GM23338 (cell line): ENCODE measurements around the gene BBLN. TPM values are rescaled to one million over a fixed set of nuclear protein-coding genes. Genes with fewer than 3 reads are reported as not detected.

Experiments used
- ATAC-seq: fragments of 200-7000 bp; cut with Tn5 transposase; 3 replicates; pipeline ENCODE4 v1.9.1; 2020
- DNase-seq: peaks from one replicate; pipeline ENCODE4 v3.0.0-alpha.2; 2015; ENCODE audit warnings: low spot score
- H2AFZ ChIP-seq: fragments of 200-600 bp; sonication (generic); 2 replicates; pipeline ENCODE4 v1.8.0; 2016; ENCODE audit warnings: antibody characterized with exemption, mild to moderate bottlenecking, moderate library complexity
- H3F3A ChIP-seq: fragments of 200-600 bp; sonication (generic); replicated peaks from 2 replicates; pipeline ENCODE4 v1.8.0; 2017; ENCODE audit warnings: antibody characterized with exemption, mixed run types, low read depth
- H3K27ac ChIP-seq: fragments of 200-600 bp; sonication (generic); 2 replicates; pipeline ENCODE4 v1.6.1; 2016; ENCODE audit warnings: low read depth
- H3K27me3 ChIP-seq: fragments of 200-600 bp; sonication (generic); 2 replicates; pipeline ENCODE4 v1.8.0; 2016; ENCODE audit warnings: mild to moderate bottlenecking, mixed run types, moderate library complexity; ENCODE audit not compliant: insufficient read depth
- H3K36me3 ChIP-seq: fragments of 200-600 bp; sonication (generic); 2 replicates; pipeline ENCODE4 v1.8.0; 2016; ENCODE audit warnings: mild to moderate bottlenecking; ENCODE audit not compliant: insufficient read depth
- H3K4me1 ChIP-seq: fragments of 200-600 bp; sonication (generic); 2 replicates; pipeline ENCODE4 v1.8.0; 2016; ENCODE audit warnings: mild to moderate bottlenecking, moderate library complexity; ENCODE audit not compliant: insufficient read depth
- H3K4me2 ChIP-seq: fragments of 200-600 bp; sonication (generic); 2 replicates; pipeline ENCODE4 v1.7.1; 2017; ENCODE audit warnings: mixed run types
- H3K4me3 ChIP-seq: fragments of 200-600 bp; sonication (generic); 2 replicates; pipeline ENCODE4 v1.6.1; 2016; ENCODE audit warnings: mixed run types
- H3K79me2 ChIP-seq: fragments of 200-600 bp; sonication (generic); replicated peaks from 2 replicates; pipeline ENCODE4 v1.8.0; 2017; ENCODE audit warnings: mild to moderate bottlenecking; ENCODE audit not compliant: insufficient read depth
- H3K9me2 ChIP-seq: fragments of 200-600 bp; sonication (generic); 2 replicates; pipeline ENCODE4 v1.8.0; 2017; ENCODE audit not compliant: insufficient read depth
- H4K20me1 ChIP-seq: fragments of 200-600 bp; sonication (generic); replicated peaks from 2 replicates; pipeline ENCODE4 v1.8.0; 2017; ENCODE audit warnings: mild to moderate bottlenecking; ENCODE audit not compliant: insufficient read depth
- H3K27ac Mint-ChIP-seq: 2 replicates; pipeline ENCODE4 v1.8.0; 2020; ENCODE audit warnings: inconsistent platforms, mild to moderate bottlenecking, moderate library complexity, mixed read lengths
- H3K27me3 Mint-ChIP-seq: 3 replicates; pipeline ENCODE4 v1.8.0; 2022; ENCODE audit warnings: low read depth, mild to moderate bottlenecking, moderate library complexity, mixed read lengths, inconsistent platforms; ENCODE audit not compliant: insufficient read depth, poor library complexity
- H3K36me3 Mint-ChIP-seq: 3 replicates; pipeline ENCODE4 v1.8.0; 2021; ENCODE audit warnings: low read depth, mild to moderate bottlenecking, inconsistent platforms, moderate library complexity, mixed read lengths
- H3K4me1 Mint-ChIP-seq: 3 replicates; pipeline ENCODE4 v1.8.0; 2020; ENCODE audit warnings: mild to moderate bottlenecking, inconsistent platforms, mixed read lengths
- H3K4me3 Mint-ChIP-seq: 3 replicates; pipeline ENCODE4 v1.8.0; 2021; ENCODE audit warnings: moderate library complexity, mild to moderate bottlenecking, inconsistent platforms, mixed read lengths
- H3K9me3 Mint-ChIP-seq: 3 replicates; pipeline ENCODE4 v1.8.0; 2020; ENCODE audit warnings: moderate library complexity, mild to moderate bottlenecking, inconsistent platforms, mixed read lengths
- EZH2 ChIP-seq: fragments of 200-600 bp; sonication (generic); IDR thresholded peaks from one replicate; pipeline ENCODE4 v1.8.0; 2017; ENCODE audit warnings: antibody characterized with exemption, mild to moderate bottlenecking, low read depth; ENCODE audit not compliant: unreplicated experiment
- NANOG ChIP-seq: IDR thresholded peaks from 2 replicates; pipeline ENCODE4 v1.6.1; 2016; ENCODE audit warnings: antibody characterized with exemption, borderline replicate concordance
- REST ChIP-seq: IDR thresholded peaks from one replicate; pipeline ENCODE4 v1.6.1; 2018; ENCODE audit warnings: antibody characterized with exemption; ENCODE audit not compliant: unreplicated experiment
- ZNF331 ChIP-seq: fragments of 250-450 bp; sonication (Bioruptor Pico); IDR thresholded peaks from 2 replicates; pipeline ENCODE4 v1.5.0; 2020; ENCODE audit warnings: low read depth, mild to moderate bottlenecking, moderate library complexity
- ZNF462 ChIP-seq: fragments of 250-450 bp; sonication (Bioruptor Pico); IDR thresholded peaks from 2 replicates; pipeline ENCODE4 v1.5.0; 2020; ENCODE audit warnings: mild to moderate bottlenecking, moderate library complexity
- polyA plus RNA-seq: library from polyadenylated mRNA; unstranded; fragments of >200 nt; fragmentation: Nextera tagmentation; extraction: Ambion mirVana; gene quantifications from 2 replicates; pipeline ENCODE4 v1.2.1, GENCODE V29; 2016
- total RNA-seq: library from RNA; depleted of rRNA; stranded (reverse); fragments of >200 nt; shearing (Covaris generic); gene quantifications from 2 replicates; pipeline ENCODE4 v1.2.3, GENCODE V29; 2014

The BBLN gene
- total and polyA plus RNA-seq, 2 experiments from 2014 or later = 171 to 246 TPM

- peaks cover 3% of the 10 kb centered on the region; the same call in 1 of the 2 replicates for H4K20me1 ChIP-seq
- H3K4me1 ChIP-seq = peaks cover 9% of the 10 kb centered on the region; the same call in 1 of the 2 replicates
- no peak overlapping the region for H3K4me3 ChIP-seq
- H3K27ac ChIP-seq = no peak overlapping the region
- 0 out of 2 replicates have a peak, but pooled peaks cover 4% of the 10 kb centered on the region for H3K79me2 ChIP-seq
- H3K4me1 Mint-ChIP-seq = peaks cover 17% of the 10 kb centered on the region
- H3K9me3 Mint-ChIP-seq = no peaks in the 10 kb centered on the region; the same call in 2 of the 3 replicates
- no peaks in the 10 kb centered on the region for H3K9me2 ChIP-seq
- no peaks in the 10 kb centered on the region for H3F3A ChIP-seq
- H3K27me3 Mint-ChIP-seq = peaks cover 21% of the 10 kb centered on the region
- no peak for DNase-seq
- TF ChIP-seq REST (no peak), NANOG (no peak), EZH2 (no peak), ZNF331 (CRISPR knock-in tag) (no peak), ZNF462 (no peak)
- no peaks in the 10 kb centered on the region for H3K36me3 ChIP-seq
- no peak overlapping the region for H3K4me2 ChIP-seq
- no peak overlapping the region for H3K27ac Mint-ChIP-seq
- H3K4me3 Mint-ChIP-seq = no peak overlapping the region; the same call in 2 of the 3 replicates
- no peaks in the 10 kb centered on the region for H3K27me3 ChIP-seq
- H2AFZ ChIP-seq = no peak overlapping the region
- no peak for ATAC-seq
- H3K36me3 Mint-ChIP-seq = peaks cover 2% of the 10 kb centered on the region; the same call in 1 of the 3 replicates
Measured at GRCh38 chr9:128208386-128208785, 48.3 kb downstream of the BBLN start.
